ENCODE data around the gene CYP2R1. TPM values are rescaled to one million over a fixed set of nuclear protein-coding genes. Genes with fewer than 3 reads are reported as not detected.
"Not testable (repeated sequence)": the region's sequence is repeated elsewhere in the genome, so short reads cannot be mapped to it uniquely, and the experiment has no call there.

CYP2R1 gene
- total RNA-seq, 4 donors from 2014 or later, result 26.1 to 54.2 (median 44.6) TPM

DNA sequence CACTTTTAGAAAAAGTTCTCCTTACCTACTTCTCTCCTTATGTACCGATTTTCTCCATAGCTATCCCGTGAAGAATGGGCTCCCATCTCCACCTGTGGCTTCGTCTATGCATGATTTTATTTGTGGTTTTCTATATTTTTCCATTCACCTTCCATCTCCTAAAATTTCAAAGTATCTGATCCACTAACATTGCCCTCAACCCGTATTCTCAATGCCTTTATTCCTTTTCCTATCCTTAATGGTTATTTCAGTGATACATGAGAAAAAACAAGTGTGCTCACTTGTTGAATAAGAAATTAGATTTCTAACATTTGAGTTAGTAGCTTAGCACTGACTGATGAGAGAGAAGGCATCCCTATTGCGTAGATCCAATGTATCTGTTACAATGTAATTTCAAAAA, 16.9 kb downstream of the CYP2R1 start:
- H3K27ac ChIP-seq, result no peak overlapping the region
- in situ Hi-C loops (cut with MboI; ENCODE audit: low pct_ligation_motif_present in 1 of 4, low pct_unique_long_range_greater_than_20kb in 1 of 4, low sequenced_read_pairs in 3 of 4) (loop anchor here in 2 of 4 donors (25.0 kb wide), 2 partner anchors 238 to 363 kb away; partner anchors contain the start of genes PDE3B (in 1 of the 2) and PSMA1 (in 1 of the 2)), intact Hi-C loops (cut with DNase I; ENCODE audit: low total_unique reads) (no loop called here)
- no peak for DNase-seq
- H3K4me3 ChIP-seq, result no peak overlapping the region
- 95 to 97% methylated on average over 5 of the region's 5 CpGs for WGBS, 2 donors (ENCODE audit: low coverage in 1 of 2)
- peaks cover 0 to 20% (median 6%) of the 10 kb centered on the region in 4 donors for H3K36me3 ChIP-seq
- H3K9me3 ChIP-seq, result no peaks in the 10 kb centered on the region
- TF ChIP-seq POLR2AphosphoS5 (IDR thresholded peaks at IDR 0.05) (no peak), EP300 (IDR thresholded peaks at IDR 0.05; ENCODE audit: low read depth) (no peak), POLR2A (IDR thresholded peaks at IDR 0.05) (no peak)
- TF ChIP-seq, protein P1, sequence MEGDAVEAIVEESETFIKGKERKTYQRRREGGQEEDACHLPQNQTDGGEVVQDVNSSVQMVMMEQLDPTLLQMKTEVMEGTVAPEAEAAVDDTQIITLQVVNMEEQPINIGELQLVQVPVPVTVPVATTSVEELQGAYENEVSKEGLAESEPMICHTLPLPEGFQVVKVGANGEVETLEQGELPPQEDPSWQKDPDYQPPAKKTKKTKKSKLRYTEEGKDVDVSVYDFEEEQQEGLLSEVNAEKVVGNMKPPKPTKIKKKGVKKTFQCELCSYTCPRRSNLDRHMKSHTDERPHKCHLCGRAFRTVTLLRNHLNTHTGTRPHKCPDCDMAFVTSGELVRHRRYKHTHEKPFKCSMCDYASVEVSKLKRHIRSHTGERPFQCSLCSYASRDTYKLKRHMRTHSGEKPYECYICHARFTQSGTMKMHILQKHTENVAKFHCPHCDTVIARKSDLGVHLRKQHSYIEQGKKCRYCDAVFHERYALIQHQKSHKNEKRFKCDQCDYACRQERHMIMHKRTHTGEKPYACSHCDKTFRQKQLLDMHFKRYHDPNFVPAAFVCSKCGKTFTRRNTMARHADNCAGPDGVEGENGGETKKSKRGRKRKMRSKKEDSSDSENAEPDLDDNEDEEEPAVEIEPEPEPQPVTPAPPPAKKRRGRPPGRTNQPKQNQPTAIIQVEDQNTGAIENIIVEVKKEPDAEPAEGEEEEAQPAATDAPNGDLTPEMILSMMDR (IDR thresholded peaks at IDR 0.05), result no peak
- H3K27me3 ChIP-seq, result no peaks in the 10 kb centered on the region
- no peaks in the 10 kb centered on the region for H3K4me1 ChIP-seq

DNA sequence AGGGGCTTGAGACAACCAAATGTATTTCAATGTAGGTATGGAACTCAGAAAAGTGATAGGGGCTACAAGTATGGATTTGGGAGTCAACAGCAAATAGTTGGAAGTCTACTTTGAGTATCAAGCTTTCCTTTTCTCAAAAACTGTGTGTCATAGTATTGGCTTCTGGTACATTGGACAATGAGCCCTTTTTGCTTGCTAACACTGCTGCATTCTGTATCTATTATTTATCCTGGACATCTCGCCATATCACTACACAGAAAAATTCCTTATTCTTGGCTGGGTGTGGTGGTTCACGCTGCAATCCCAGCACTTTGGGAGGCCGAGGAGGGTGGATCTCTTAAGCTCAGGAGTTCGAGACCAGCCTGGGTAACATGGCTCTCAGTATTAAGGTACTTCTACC, 18.4 kb downstream of the CYP2R1 start:
- Histone ChIP-seq H3K9me3 (no peaks in the 10 kb centered on the region), H3K27ac (no peak overlapping the region), H3K27me3 (no peaks in the 10 kb centered on the region), H3K36me3 (peaks cover 0 to 14% (median 4%) of the 10 kb centered on the region in 4 donors), H3K4me3 (no peak overlapping the region), H3K4me1 (no peaks in the 10 kb centered on the region)
- TF ChIP-seq POLR2A (IDR thresholded peaks at IDR 0.05), result no peak
- TF ChIP-seq POLR2AphosphoS5 (IDR thresholded peaks at IDR 0.05), result no peak
- TF ChIP-seq EP300 (IDR thresholded peaks at IDR 0.05; ENCODE audit: low read depth), result no peak
- TF ChIP-seq, protein P1 (IDR thresholded peaks at IDR 0.05), result no peak
- intact Hi-C loops (cut with DNase I; ENCODE audit: low total_unique reads) (no loop called here), in situ Hi-C loops (cut with MboI; ENCODE audit: low pct_ligation_motif_present in 1 of 4, low pct_unique_long_range_greater_than_20kb in 1 of 4, low sequenced_read_pairs in 3 of 4) (no loop called here)
- 92 to 93% methylated on average over 3 to 4 of the region's 4 CpGs for WGBS, 2 donors (ENCODE audit: low coverage in 1 of 2)
- DNase-seq, result no peak

DNA sequence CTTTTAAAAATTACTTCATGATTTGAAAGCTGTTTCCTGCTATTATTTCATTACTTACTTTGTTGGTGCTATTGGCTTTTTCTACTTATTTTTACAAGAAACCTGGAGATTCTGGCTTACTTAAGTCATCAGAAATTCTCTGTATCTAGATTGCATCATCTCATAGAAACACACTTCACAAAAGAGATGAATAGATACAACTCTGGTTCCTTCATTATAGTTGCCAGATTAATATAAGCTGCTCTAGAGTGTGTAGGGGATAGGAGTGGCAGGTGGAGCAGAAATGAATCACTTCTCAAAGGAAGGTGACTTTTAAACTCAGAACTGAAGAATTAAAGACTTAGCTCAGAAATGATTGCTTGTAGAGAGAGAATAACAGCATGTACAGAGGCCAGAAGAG, 20.0 kb downstream of the CYP2R1 start:
- TF ChIP-seq POLR2A (IDR thresholded peaks at IDR 0.05), result no peak
- TF ChIP-seq EP300 (IDR thresholded peaks at IDR 0.05; ENCODE audit: low read depth), result no peak
- TF ChIP-seq, protein P1 (IDR thresholded peaks at IDR 0.05), result no peak
- TF ChIP-seq POLR2AphosphoS5 (IDR thresholded peaks at IDR 0.05), result no peak
- no peak overlapping the region for H3K4me3 ChIP-seq
- intact Hi-C loops (cut with DNase I; ENCODE audit: low total_unique reads) (no loop called here), in situ Hi-C loops (cut with MboI; ENCODE audit: low pct_ligation_motif_present in 1 of 4, low pct_unique_long_range_greater_than_20kb in 1 of 4, low sequenced_read_pairs in 3 of 4) (no loop called here)
- no peak for DNase-seq
- no peaks in the 10 kb centered on the region for H3K27me3 ChIP-seq
- peaks cover 0 to 11% (median 0%) of the 10 kb centered on the region in 4 donors for H3K36me3 ChIP-seq
- no peaks in the 10 kb centered on the region for H3K9me3 ChIP-seq
- no peaks in the 10 kb centered on the region for H3K4me1 ChIP-seq
- no peak overlapping the region for H3K27ac ChIP-seq

DNA sequence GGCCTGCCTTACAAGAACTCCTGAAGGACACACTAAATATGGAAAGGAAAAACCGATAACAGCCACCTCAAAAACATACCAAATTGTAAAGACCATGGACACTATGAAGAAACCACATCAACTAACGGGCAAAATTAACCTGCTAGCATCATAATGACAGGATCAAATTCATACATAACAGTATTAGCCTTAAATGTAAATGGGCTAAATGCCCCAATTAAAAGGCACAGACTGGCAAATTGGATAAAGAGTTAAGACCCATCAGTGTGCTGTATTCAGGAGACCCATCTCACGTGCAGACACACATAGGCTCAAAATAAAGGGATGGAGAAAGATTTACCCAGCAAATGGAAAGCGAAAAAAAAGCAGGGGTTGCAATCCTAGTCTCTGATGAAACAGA, 28.3 kb downstream of the CYP2R1 start:
- H3K27ac ChIP-seq; H3K4me3 ChIP-seq; DNase-seq; H3K4me1 ChIP-seq; H3K36me3 ChIP-seq; H3K27me3 ChIP-seq; in situ Hi-C loops (cut with MboI; ENCODE audit: low pct_ligation_motif_present in 1 of 4, low pct_unique_long_range_greater_than_20kb in 1 of 4, low sequenced_read_pairs in 3 of 4); H3K9me3 ChIP-seq: not testable (repeated sequence)
- WGBS, 2 donors (ENCODE audit: low coverage in 1 of 2), result 90 to 92% methylated on average over 4 of the region's 4 CpGs
- intact Hi-C loops (cut with DNase I; ENCODE audit: low total_unique reads), result loop anchor here (5.0 kb wide), 1 partner anchor 76 kb away; no protein-coding TSS in a partner anchor

DNA sequence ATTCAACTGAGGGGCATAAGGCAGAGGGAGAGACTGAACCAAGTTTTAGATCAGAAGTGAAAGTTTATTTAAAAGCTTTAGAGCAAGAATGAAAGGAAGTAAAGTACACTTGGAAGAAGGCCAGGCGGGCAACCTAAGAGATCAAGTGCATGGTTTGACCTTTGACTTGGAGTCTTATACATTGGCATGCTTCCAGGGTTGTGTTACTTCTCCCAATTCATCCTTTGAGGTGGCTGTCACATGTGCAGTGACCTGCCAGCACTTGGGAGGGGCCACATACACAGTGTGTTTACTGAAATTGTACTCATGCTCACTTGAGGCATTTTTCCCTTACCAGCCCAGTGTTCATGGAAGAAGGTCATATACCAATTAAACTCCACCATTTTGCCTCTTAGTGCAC, 30.4 kb downstream of the CYP2R1 start:
- TF ChIP-seq EP300 (IDR thresholded peaks at IDR 0.05; ENCODE audit: low read depth) (no peak), POLR2AphosphoS5 (IDR thresholded peaks at IDR 0.05) (peak in 2 of 3 donors; percentile 58 to 64)
- in situ Hi-C loops (cut with MboI; ENCODE audit: low pct_ligation_motif_present in 1 of 4, low pct_unique_long_range_greater_than_20kb in 1 of 4, low sequenced_read_pairs in 3 of 4) (no loop called here), intact Hi-C loops (cut with DNase I; ENCODE audit: low total_unique reads) (loop anchor here (5.0 kb wide), 1 partner anchor 74 kb away; no protein-coding TSS in a partner anchor)
- Histone ChIP-seq H3K4me3 (no peak overlapping the region), H3K9me3 (no peaks in the 10 kb centered on the region), H3K27ac (peak overlapping the region in 3 of 4 donors; percentile 26 to 45 (median 40)), H3K4me1 (peaks cover 0 to 10% (median 2%) of the 10 kb centered on the region in 4 donors), H3K27me3 (no peaks in the 10 kb centered on the region), H3K36me3 (peaks cover 0 to 6% (median 2%) of the 10 kb centered on the region in 4 donors)
- DNase-seq, result peak; percentile 73
- WGBS, 2 donors (ENCODE audit: low coverage in 1 of 2), result 67 to 76% methylated on average over 1 of the region's 1 CpG

Measured in transverse colon (tissue), 4 donors.